Measurements from ENCODE around the gene RAB3GAP2.

RAB3GAP2 gene, protein sequence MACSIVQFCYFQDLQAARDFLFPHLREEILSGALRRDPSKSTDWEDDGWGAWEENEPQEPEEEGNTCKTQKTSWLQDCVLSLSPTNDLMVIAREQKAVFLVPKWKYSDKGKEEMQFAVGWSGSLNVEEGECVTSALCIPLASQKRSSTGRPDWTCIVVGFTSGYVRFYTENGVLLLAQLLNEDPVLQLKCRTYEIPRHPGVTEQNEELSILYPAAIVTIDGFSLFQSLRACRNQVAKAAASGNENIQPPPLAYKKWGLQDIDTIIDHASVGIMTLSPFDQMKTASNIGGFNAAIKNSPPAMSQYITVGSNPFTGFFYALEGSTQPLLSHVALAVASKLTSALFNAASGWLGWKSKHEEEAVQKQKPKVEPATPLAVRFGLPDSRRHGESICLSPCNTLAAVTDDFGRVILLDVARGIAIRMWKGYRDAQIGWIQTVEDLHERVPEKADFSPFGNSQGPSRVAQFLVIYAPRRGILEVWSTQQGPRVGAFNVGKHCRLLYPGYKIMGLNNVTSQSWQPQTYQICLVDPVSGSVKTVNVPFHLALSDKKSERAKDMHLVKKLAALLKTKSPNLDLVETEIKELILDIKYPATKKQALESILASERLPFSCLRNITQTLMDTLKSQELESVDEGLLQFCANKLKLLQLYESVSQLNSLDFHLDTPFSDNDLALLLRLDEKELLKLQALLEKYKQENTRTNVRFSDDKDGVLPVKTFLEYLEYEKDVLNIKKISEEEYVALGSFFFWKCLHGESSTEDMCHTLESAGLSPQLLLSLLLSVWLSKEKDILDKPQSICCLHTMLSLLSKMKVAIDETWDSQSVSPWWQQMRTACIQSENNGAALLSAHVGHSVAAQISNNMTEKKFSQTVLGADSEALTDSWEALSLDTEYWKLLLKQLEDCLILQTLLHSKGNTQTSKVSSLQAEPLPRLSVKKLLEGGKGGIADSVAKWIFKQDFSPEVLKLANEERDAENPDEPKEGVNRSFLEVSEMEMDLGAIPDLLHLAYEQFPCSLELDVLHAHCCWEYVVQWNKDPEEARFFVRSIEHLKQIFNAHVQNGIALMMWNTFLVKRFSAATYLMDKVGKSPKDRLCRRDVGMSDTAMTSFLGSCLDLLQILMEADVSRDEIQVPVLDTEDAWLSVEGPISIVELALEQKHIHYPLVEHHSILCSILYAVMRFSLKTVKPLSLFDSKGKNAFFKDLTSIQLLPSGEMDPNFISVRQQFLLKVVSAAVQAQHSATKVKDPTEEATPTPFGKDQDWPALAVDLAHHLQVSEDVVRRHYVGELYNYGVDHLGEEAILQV (N-terminal part only)

DNA sequence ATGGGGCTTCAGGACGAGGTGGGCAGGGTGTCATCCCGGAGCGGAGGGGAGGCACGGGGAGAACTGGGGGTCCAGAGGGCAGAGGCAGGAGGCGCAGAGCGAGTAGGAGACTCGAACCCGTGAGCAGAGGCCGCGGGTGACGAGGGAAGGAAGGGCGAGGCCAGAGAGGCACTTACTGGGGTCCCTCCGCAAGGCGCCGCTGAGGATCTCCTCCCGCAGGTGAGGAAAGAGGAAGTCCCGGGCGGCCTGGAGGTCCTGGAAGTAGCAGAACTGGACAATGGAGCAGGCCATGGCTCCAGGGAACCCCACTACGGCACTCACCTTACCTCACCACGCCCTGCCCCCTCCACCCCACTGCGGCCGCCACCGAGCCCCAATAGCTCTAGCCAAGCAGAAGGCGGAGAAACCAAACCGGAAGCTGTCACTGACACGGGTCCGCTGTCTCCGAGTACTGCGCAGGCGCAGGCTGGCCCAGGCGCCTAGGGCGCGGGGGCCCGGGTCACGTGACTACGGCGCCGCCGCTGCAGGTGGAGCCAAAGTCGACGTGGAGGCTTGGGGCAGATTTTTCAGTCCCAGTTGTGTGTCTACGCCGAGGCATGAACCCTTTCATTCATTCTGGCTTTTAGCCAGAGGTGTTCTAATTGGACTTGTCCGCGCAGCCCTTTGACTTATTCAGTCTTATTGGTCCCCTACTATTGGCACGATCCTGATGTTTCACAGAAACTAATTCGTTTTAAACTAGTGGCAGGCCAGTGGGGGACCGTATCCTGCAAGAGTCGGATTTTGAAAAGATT is at the start of gene RAB3GAP2:
TSS of gene RAB3GAP2 (minus strand) at position 407 of the 794 bp plus-strand sequence. CDS start at position 291, 116 bp downstream.
- in situ Hi-C loops (cut with MboI; ENCODE audit: low sequenced_read_pairs) = no loop called here

DNA sequence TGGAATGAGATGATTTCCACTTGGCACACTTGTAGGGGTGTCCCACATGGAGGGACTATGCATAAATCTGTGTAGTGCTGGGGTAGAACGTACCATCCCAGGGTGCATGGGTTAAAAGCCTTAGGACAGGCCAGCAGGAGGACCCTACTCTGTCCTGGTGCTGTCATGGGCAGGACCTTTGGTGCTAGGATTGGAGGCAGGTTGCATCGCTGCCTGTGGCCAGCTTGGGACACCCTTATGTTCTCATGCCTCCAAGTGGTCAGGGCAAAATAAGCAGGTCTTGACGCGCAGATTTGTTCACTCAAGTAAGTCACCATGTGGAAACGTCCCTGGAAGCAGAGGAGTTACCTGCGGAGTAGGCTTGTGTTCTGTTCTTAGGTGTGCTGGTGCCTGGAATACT is 49.5 kb upstream of the RAB3GAP2 start:
- in situ Hi-C loops (cut with MboI; ENCODE audit: low sequenced_read_pairs) = loop anchor here (25.0 kb wide), 1 partner anchor 416 kb away; the partner anchor contains the start of gene MTARC2

DNA sequence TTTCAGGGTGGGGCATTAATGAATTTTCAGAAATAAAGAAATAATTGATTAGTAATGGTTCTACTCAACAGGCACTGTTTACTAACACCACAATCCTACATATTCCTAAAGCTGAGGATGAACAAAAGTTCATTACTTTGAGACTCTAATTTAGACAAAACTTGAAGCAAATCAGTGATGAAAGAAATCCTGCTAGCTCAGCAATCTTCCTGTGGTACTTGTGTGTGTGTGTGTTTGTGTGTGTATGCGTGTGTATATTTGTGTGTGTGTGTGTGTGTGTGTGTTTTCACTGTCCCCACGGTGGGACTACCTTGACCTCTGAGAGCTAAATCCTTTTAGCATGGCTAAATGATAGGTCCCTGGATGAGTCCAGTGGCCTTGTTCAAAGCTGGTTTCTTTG is 48.5 kb upstream of the RAB3GAP2 start:
- in situ Hi-C loops (cut with MboI; ENCODE audit: low sequenced_read_pairs) = loop anchor here (25.0 kb wide), 1 partner anchor 417 kb away; the partner anchor contains the start of gene MTARC2

DNA sequence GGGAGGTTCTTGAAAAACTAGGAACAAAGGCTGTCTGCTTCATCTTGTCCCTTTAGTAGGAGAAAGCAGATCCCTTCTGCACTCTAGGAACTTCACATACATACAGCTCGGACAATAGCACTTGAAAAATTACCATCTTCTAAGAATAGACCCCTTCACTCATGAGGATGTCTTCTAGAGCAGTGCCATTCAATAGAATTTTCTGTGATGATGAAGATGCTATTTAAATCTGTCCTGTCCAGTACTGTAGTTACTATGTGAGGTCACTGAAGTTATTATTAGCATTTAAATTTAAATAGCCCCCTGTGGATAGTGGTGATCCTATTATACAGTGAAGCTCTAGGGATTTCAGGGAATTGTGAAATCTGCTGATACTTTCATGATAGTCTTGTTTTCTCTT is 46.4 kb upstream of the RAB3GAP2 start:
- in situ Hi-C loops (cut with MboI; ENCODE audit: low sequenced_read_pairs) = loop anchor here (25.0 kb wide), 1 partner anchor 419 kb away; the partner anchor contains the start of gene MTARC2

DNA sequence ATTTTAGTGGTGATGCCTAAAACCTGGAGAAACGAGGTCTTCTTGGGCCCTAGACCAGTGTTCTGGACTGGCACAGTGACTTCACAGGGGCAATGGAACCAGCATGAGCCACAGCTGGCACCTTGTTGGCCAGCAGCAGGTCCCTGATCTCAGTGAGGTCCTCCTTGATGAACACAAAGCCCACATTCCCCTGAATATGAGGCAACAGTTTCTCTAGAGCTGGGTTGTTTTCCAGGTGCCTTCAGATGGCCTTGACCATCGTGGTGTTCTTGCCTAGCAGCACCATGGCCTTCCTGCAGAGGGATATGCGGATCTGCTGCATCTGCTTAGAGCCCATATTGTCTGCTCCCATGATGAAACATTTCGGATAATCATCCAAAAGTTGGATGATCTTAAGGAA is 44.9 kb upstream of the RAB3GAP2 start:
- in situ Hi-C loops (cut with MboI; ENCODE audit: low sequenced_read_pairs) = loop anchor here (25.0 kb wide), 1 partner anchor 420 kb away; the partner anchor contains the start of gene MTARC2

DNA sequence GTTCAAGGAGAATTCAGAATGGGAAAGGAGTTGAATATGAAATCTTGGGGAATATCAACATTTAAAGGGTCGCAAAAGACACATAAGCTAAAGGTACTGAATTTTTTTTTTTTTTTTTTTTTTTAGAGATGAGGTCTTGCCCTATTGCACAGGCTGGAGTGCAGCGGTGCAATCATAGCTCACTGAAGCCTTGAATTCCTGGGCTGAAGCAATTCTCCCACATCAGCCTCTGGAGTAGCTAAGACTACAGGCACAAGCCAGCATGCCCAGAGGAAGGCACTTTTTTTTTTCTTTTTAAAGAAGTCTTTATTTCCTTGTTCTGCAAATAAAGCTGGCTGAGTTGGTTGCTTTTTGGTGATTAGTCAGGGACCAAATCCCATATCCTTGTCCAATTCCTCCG is 44.1 kb upstream of the RAB3GAP2 start:
- in situ Hi-C loops (cut with MboI; ENCODE audit: low sequenced_read_pairs) = loop anchor here (25.0 kb wide), 1 partner anchor 421 kb away; the partner anchor contains the start of gene MTARC2

DNA sequence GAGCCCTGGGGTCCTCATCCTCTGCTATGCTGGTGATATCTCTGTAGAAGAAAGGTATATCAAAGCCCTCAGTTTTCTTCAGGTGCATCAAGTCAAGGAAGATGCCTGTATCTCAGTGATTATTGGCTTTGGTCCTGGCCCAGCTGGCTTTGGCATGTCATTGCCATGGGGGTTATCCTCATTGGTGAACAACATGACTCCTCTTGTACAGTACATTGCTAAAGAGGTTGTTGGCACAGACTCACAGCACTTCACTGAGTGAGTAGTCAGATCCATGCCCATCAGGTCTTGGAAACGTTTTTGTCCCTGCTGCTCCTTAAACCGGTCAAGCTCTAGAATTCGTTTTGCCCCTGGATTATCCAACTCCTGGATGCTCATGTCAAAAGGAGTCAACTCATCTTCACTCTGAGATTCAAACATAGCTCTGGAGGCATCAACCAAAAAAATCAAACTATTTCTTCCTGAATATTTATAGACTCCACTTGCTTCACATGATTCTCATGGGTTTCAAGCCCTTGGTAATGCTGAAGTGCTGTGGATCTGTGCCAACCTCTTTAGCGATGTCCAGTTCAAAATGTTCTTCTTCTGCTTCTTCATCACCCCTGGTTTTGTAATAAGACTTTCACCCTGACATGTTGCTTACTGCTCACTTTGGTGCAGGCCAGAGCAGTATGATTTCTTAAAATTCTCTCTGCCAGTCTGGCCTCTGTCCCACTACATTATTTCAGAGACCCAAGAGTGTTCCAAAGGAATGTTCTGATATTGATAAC is 43.0 kb upstream of the RAB3GAP2 start:
- in situ Hi-C loops (cut with MboI; ENCODE audit: low sequenced_read_pairs) = loop anchor here (25.0 kb wide), 1 partner anchor 422 kb away; the partner anchor contains the start of gene MTARC2

DNA sequence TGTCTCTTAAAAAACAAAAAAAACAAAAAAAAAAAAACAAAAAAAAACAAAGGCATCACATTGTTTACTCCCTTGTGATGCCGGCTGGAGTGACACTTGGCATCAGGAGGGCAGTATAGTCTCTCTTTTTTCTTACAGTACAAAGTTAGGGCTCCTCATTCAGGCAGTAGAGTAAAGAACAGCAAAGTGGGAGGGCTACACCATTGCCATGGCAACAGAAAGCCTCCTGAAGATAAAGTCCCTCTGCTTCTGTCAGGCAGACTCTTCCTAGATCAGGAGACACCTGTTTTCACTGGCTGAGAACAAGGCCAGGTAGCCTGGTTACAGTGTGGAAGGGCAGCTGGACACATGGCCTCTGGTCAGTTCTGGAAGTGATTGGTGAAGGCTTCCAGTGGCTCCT is 41.3 kb upstream of the RAB3GAP2 start:
- in situ Hi-C loops (cut with MboI; ENCODE audit: low sequenced_read_pairs) = loop anchor here (25.0 kb wide), 1 partner anchor 424 kb away; the partner anchor contains the start of gene MTARC2

DNA sequence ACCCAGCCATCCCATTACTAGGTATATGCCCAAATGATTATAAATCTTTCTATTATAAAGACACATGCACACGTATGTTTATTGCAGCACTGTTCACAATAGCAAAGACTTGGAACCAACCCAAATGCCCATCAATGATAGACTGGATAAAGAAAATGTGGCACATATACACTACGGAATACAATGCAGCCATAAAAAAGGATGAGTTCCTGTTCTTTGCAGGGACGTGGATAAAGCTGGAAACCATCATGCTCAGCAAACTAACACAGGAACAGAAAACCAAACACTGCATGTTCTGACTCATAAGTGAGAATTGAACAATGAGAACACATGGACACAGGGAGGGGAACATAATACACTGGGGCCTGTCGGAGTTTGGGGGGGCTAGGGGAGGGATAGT is 37.9 kb upstream of the RAB3GAP2 start:
- in situ Hi-C loops (cut with MboI; ENCODE audit: low sequenced_read_pairs) = loop anchor here (25.0 kb wide), 1 partner anchor 427 kb away; the partner anchor contains the start of gene MTARC2

DNA sequence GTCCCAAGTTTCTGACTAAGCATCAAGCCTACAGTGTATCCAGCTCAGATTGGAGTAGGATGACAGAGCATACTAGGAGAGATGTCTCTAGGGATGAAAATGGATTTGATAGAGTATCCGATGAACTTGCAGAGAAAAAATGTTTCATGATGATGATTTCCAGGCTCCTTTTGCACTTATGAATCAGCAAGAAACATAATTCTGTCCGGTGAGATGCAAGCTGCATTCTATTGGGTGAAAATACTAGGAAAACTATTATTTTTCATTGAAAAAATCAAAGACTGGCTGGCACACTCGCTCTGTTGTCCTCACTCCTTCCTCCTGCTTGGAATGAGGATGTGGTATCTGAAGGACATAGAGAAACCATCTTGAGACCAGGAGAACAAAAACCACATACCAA is 35.4 kb upstream of the RAB3GAP2 start:
- in situ Hi-C loops (cut with MboI; ENCODE audit: low sequenced_read_pairs) = loop anchor here (25.0 kb wide), 1 partner anchor 430 kb away; the partner anchor contains the start of gene MTARC2

DNA sequence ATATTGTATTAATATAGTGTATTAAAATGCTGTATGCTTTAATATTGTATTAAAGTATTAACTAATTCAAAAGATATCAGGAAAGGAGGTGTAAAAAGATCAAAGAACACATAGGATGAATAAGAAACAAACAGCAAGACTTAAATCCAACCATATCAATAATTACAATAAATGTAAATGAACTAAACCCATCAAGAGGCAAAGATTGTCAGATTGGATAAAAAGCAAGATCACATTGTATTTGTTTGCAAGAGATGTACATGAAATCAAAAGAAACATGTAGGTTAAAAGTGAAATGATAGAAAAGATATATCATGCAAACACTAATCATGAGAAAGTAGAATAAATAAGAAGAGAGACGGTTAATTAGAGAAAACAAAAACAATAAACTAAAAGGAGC is 34.1 kb upstream of the RAB3GAP2 start:
- in situ Hi-C loops (cut with MboI; ENCODE audit: low sequenced_read_pairs) = loop anchor here (25.0 kb wide), 1 partner anchor 431 kb away; the partner anchor contains the start of gene MTARC2

DNA sequence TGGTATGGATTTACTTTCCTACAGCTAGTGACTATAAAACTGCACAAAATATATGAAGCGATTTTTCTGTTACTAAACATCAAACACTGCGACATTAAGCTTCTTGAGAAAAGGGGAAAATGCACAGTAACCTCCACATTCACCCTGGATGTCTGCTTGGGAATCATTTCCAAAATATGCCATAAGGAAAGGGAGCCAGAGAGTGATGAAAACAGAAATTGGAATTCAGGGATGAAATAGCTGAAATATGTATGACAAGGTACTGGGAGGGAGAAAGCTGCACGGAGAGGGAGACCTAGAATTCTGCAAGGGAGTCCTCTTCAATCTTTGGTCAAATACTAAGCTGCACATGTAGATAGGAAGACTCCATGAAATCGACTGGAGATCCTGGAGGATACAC is 31.6 kb upstream of the RAB3GAP2 start:
- in situ Hi-C loops (cut with MboI; ENCODE audit: low sequenced_read_pairs) = loop anchor here (25.0 kb wide), 1 partner anchor 433 kb away; the partner anchor contains the start of gene MTARC2

DNA sequence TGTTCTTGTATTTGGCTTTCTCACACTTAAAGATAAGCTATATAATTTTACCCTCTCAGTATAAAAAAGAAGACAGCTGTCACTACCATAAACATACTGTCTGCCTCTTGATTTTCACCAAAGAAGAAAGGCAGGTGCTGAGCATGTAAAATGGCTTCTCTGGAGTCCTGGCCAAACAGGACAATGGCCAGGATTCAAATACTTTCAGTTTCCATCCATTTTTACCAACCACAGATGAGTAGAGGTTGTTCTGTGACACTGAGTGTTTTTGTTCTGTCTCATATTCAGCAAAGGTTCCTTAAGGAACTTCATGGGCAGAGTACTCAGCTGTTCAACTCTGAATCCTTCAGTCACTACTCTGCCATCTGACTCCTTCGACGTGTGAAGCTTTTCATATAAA is 29.4 kb upstream of the RAB3GAP2 start:
- in situ Hi-C loops (cut with MboI; ENCODE audit: low sequenced_read_pairs) = loop anchor here (25.0 kb wide), 1 partner anchor 436 kb away; the partner anchor contains the start of gene MTARC2

DNA sequence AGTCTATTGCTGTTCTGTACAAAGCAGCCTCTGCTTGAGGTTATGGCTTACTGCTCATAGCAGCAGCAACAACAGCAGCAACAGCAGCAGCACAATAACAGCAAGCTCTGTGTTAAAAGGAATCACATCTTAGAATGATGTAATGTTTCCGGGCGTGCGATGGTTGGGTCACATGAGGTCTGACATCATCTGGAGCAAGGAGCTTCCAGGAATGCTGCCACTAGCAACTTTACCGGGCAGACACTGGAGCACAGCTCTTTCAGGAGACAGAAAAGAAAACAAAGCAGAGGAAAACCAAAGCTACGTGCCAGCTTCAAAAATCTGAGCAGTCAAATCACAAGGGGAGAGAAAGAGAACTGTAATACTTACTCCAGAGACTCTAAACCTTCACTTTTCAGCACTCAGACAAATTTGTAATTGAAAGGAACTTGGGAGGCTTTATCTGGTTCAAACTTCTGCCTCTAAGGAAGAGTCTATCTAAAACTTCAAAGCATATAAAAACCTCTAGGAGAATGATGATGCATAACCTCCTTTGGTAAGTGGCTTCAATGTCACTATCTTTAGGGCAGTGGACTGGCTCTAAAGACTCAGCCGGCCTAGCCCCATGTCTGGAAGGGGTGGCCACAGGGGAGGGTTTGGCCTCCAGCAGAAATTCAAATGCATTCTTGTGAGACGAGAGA is 28.3 kb upstream of the RAB3GAP2 start:
- in situ Hi-C loops (cut with MboI; ENCODE audit: low sequenced_read_pairs) = loop anchor here (25.0 kb wide), 1 partner anchor 437 kb away; the partner anchor contains the start of gene MTARC2

DNA sequence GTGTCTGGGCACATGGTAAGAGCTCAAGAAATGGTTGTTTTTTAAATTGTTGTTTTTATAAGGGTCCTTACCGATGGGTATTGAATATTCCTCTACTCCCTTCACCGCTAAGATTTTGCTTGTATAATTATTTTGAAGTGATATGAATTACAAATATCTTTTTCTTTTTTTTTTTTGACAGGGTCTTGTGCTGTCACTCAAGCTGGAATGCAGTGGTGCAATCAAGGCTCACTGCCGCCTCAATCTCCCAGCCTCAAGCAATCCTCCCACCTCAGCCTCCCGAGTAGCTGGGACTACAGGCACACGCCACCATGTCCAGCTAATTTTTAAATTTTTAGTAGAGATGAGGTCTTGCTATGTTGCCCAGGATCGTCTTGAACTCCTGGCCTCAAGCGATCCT is 27.1 kb upstream of the RAB3GAP2 start:
- in situ Hi-C loops (cut with MboI; ENCODE audit: low sequenced_read_pairs) = no loop called here

DNA sequence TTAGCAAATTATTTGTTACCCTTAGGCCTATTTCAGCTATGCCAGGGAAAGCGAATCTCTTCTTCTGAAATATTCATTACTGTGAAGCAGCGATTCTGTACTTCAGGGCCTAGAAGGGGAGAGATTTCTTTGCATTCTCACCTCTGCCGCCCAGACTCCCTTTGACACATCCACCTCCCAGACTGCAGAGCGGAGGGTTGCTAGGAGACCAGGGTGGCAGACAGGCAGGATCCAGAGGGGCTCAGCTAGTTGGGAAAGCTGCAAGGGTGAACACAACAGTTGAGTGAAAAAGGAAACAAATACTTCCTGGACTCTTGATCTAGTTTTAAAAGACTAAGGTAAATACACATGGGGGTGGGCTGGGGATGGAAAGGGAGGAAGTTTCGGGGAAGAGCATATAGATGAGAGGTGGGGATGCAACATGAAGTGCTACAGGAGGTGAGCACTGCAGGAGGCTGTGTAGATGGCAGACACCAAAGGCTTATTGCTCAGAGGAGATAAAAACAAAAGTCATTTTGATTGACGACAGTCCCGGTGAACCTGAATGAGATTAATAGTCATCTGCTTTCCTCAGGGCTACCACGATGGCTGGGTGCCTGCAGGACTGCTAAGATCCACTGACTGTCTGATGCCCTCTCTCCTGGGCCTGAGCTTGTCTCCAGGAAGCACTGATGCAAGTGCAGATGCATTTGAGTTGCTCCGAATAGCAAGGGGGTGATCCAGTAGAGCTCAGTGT is 26.4 kb upstream of the RAB3GAP2 start:
- in situ Hi-C loops (cut with MboI; ENCODE audit: low sequenced_read_pairs) = no loop called here

DNA sequence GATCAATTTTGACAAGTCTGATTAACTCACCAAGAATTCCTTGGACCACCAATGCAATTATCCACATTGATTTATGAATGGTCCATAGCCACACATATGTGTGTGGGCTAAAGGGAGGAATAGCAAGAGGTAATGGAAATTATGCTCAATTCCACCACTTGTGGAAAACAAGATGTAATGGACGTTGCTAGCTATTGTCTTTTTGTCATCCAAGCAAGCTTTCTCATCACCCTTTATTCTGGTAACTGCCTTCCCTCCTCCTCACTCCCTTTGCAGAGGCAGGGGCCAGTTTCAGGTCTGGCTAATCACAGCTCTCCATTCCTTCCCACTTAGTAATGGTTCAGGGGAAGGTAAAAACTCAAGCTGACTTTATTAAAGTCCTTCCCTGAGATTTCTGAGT is 24.7 kb upstream of the RAB3GAP2 start:
- in situ Hi-C loops (cut with MboI; ENCODE audit: low sequenced_read_pairs) = no loop called here

Measured in HL-60/S4 (cell line).